GM23338 (cell line): Measurements from ENCODE around the gene CDR2L. TPM values are rescaled to one million over a fixed set of nuclear protein-coding genes. Genes with fewer than 3 reads are reported as not detected.

Source experiments
- ATAC-seq: fragments of 200-7000 bp; cut with Tn5 transposase; 3 replicates; pipeline ENCODE4 v1.9.1; 2020
- DNase-seq: peaks from one replicate; pipeline ENCODE4 v3.0.0-alpha.2; 2015; ENCODE audit warnings: low spot score
- H2AFZ ChIP-seq: fragments of 200-600 bp; sonication (generic); 2 replicates; pipeline ENCODE4 v1.8.0; 2016; ENCODE audit warnings: antibody characterized with exemption, mild to moderate bottlenecking, moderate library complexity
- H3F3A ChIP-seq: fragments of 200-600 bp; sonication (generic); replicated peaks from 2 replicates; pipeline ENCODE4 v1.8.0; 2017; ENCODE audit warnings: antibody characterized with exemption, mixed run types, low read depth
- H3K27ac ChIP-seq: fragments of 200-600 bp; sonication (generic); 2 replicates; pipeline ENCODE4 v1.6.1; 2016; ENCODE audit warnings: low read depth
- H3K27me3 ChIP-seq: fragments of 200-600 bp; sonication (generic); 2 replicates; pipeline ENCODE4 v1.8.0; 2016; ENCODE audit warnings: mild to moderate bottlenecking, mixed run types, moderate library complexity; ENCODE audit not compliant: insufficient read depth
- H3K36me3 ChIP-seq: fragments of 200-600 bp; sonication (generic); 2 replicates; pipeline ENCODE4 v1.8.0; 2016; ENCODE audit warnings: mild to moderate bottlenecking; ENCODE audit not compliant: insufficient read depth
- H3K4me1 ChIP-seq: fragments of 200-600 bp; sonication (generic); 2 replicates; pipeline ENCODE4 v1.8.0; 2016; ENCODE audit warnings: mild to moderate bottlenecking, moderate library complexity; ENCODE audit not compliant: insufficient read depth
- H3K4me2 ChIP-seq: fragments of 200-600 bp; sonication (generic); 2 replicates; pipeline ENCODE4 v1.7.1; 2017; ENCODE audit warnings: mixed run types
- H3K4me3 ChIP-seq: fragments of 200-600 bp; sonication (generic); 2 replicates; pipeline ENCODE4 v1.6.1; 2016; ENCODE audit warnings: mixed run types
- H3K79me2 ChIP-seq: fragments of 200-600 bp; sonication (generic); replicated peaks from 2 replicates; pipeline ENCODE4 v1.8.0; 2017; ENCODE audit warnings: mild to moderate bottlenecking; ENCODE audit not compliant: insufficient read depth
- H3K9me2 ChIP-seq: fragments of 200-600 bp; sonication (generic); 2 replicates; pipeline ENCODE4 v1.8.0; 2017; ENCODE audit not compliant: insufficient read depth
- H4K20me1 ChIP-seq: fragments of 200-600 bp; sonication (generic); replicated peaks from 2 replicates; pipeline ENCODE4 v1.8.0; 2017; ENCODE audit warnings: mild to moderate bottlenecking; ENCODE audit not compliant: insufficient read depth
- H3K27ac Mint-ChIP-seq: 2 replicates; pipeline ENCODE4 v1.8.0; 2020; ENCODE audit warnings: inconsistent platforms, mild to moderate bottlenecking, moderate library complexity, mixed read lengths
- H3K27me3 Mint-ChIP-seq: 3 replicates; pipeline ENCODE4 v1.8.0; 2022; ENCODE audit warnings: low read depth, mild to moderate bottlenecking, moderate library complexity, mixed read lengths, inconsistent platforms; ENCODE audit not compliant: insufficient read depth, poor library complexity
- H3K36me3 Mint-ChIP-seq: 3 replicates; pipeline ENCODE4 v1.8.0; 2021; ENCODE audit warnings: low read depth, mild to moderate bottlenecking, inconsistent platforms, moderate library complexity, mixed read lengths
- H3K4me1 Mint-ChIP-seq: 3 replicates; pipeline ENCODE4 v1.8.0; 2020; ENCODE audit warnings: mild to moderate bottlenecking, inconsistent platforms, mixed read lengths
- H3K4me3 Mint-ChIP-seq: 3 replicates; pipeline ENCODE4 v1.8.0; 2021; ENCODE audit warnings: moderate library complexity, mild to moderate bottlenecking, inconsistent platforms, mixed read lengths
- H3K9me3 Mint-ChIP-seq: 3 replicates; pipeline ENCODE4 v1.8.0; 2020; ENCODE audit warnings: moderate library complexity, mild to moderate bottlenecking, inconsistent platforms, mixed read lengths
- CREB1 ChIP-seq: fragments of 250-450 bp; sonication (Bioruptor Pico); IDR thresholded peaks from 2 replicates; pipeline ENCODE4 v1.5.0; 2020; ENCODE audit warnings: low read depth, mild to moderate bottlenecking, moderate library complexity
- CTCF ChIP-seq, 2 experiments: fragments of 200-600 bp in 1 of 2; sonication (generic) in 1 of 2; conservative IDR thresholded peaks; 2 replicates each; pipeline versions ENCODE4 v1.5.1 to v1.6.1; 2016 to 2017; ENCODE audit warnings: antibody characterized with exemption in 2 of 2, low read depth in 2 of 2, mild to moderate bottlenecking in 2 of 2, moderate library complexity in 1 of 2
- ETS1 ChIP-seq: IDR thresholded peaks from 2 replicates; pipeline ENCODE4 v1.6.1; 2016; ENCODE audit warnings: antibody characterized with exemption
- EZH2 ChIP-seq: fragments of 200-600 bp; sonication (generic); IDR thresholded peaks from one replicate; pipeline ENCODE4 v1.8.0; 2017; ENCODE audit warnings: antibody characterized with exemption, mild to moderate bottlenecking, low read depth; ENCODE audit not compliant: unreplicated experiment
- EZH2phosphoT487 ChIP-seq: fragments of 200-600 bp; sonication (generic); IDR thresholded peaks from one replicate; pipeline ENCODE4 v1.8.1; 2018; ENCODE audit warnings: antibody characterized with exemption; ENCODE audit not compliant: unreplicated experiment
- JUNB ChIP-seq: IDR thresholded peaks from one replicate; pipeline ENCODE4 v1.6.1; 2016; ENCODE audit warnings: antibody characterized with exemption; ENCODE audit not compliant: unreplicated experiment
- NANOG ChIP-seq: IDR thresholded peaks from 2 replicates; pipeline ENCODE4 v1.6.1; 2016; ENCODE audit warnings: antibody characterized with exemption, borderline replicate concordance
- POLR2AphosphoS5 ChIP-seq: IDR thresholded peaks from 2 replicates; pipeline ENCODE4 v1.6.1; 2016; ENCODE audit warnings: antibody characterized with exemption, low read depth
- REST ChIP-seq: IDR thresholded peaks from one replicate; pipeline ENCODE4 v1.6.1; 2018; ENCODE audit warnings: antibody characterized with exemption; ENCODE audit not compliant: unreplicated experiment
- STAT1 ChIP-seq: IDR thresholded peaks from one replicate; pipeline ENCODE4 v1.6.1; 2016; ENCODE audit warnings: antibody characterized with exemption; ENCODE audit not compliant: unreplicated experiment
- ZNF114 ChIP-seq: fragments of 250-450 bp; sonication (Bioruptor Pico); IDR thresholded peaks from 2 replicates; pipeline ENCODE4 v1.5.0; 2020; ENCODE audit warnings: mild to moderate bottlenecking, moderate library complexity
- ZNF331 ChIP-seq: fragments of 250-450 bp; sonication (Bioruptor Pico); IDR thresholded peaks from 2 replicates; pipeline ENCODE4 v1.5.0; 2020; ENCODE audit warnings: low read depth, mild to moderate bottlenecking, moderate library complexity
- ZNF462 ChIP-seq: fragments of 250-450 bp; sonication (Bioruptor Pico); IDR thresholded peaks from 2 replicates; pipeline ENCODE4 v1.5.0; 2020; ENCODE audit warnings: mild to moderate bottlenecking, moderate library complexity
- polyA plus RNA-seq: library from polyadenylated mRNA; unstranded; fragments of >200 nt; fragmentation: Nextera tagmentation; extraction: Ambion mirVana; gene quantifications from 2 replicates; pipeline ENCODE4 v1.2.1, GENCODE V29; 2016
- total RNA-seq: library from RNA; depleted of rRNA; stranded (reverse); fragments of >200 nt; shearing (Covaris generic); gene quantifications from 2 replicates; pipeline ENCODE4 v1.2.3, GENCODE V29; 2014

Gene CDR2L
- total and polyA plus RNA-seq, 2 experiments from 2014 or later = 17.7 to 35.8 TPM

GRCh38 chr17:74977802-74978201, 9.6 kb upstream of the CDR2L start:
- H2AFZ ChIP-seq = no peak overlapping the region
- no peak overlapping the region for H3K4me2 ChIP-seq
- DNase-seq = no peak
- TF ChIP-seq JUNB = no peak
- TF ChIP-seq ZNF114 (CRISPR knock-in tag) = no peak
- TF ChIP-seq ZNF462 (CRISPR knock-in tag) = no peak
- TF ChIP-seq ZNF331 (CRISPR knock-in tag) = no peak
- TF ChIP-seq CTCF (conservative IDR thresholded peaks at IDR 0.05; ENCODE audit: low read depth in 2 of 2) = no peak
- no peak for TF ChIP-seq STAT1
- TF ChIP-seq EZH2phosphoT487 = no peak
- no peak for TF ChIP-seq NANOG
- no peak for TF ChIP-seq POLR2AphosphoS5
- no peak for TF ChIP-seq REST
- TF ChIP-seq ETS1 = no peak
- TF ChIP-seq EZH2 = no peak
- TF ChIP-seq CREB1 (CRISPR knock-in tag) = no peak
- ATAC-seq = no peak
- no peaks in the 10 kb centered on the region for H3K9me2 ChIP-seq
- H4K20me1 ChIP-seq = no peaks in the 10 kb centered on the region
- Mint-ChIP-seq H3K36me3 (no peaks in the 10 kb centered on the region; the same call in 2 of the 3 replicates), H3K9me3 (no peaks in the 10 kb centered on the region), H3K4me1 (peaks cover 7% of the 10 kb centered on the region; the same call in 2 of the 3 replicates), H3K4me3 (no peak overlapping the region), H3K27me3 (peaks cover 37% of the 10 kb centered on the region), H3K27ac (no peak overlapping the region)
- H3K4me1 ChIP-seq = peaks cover 11% of the 10 kb centered on the region
- H3K36me3 ChIP-seq = no peaks in the 10 kb centered on the region
- H3K79me2 ChIP-seq = no peaks in the 10 kb centered on the region
- peaks cover 43% of the 10 kb centered on the region for H3K27me3 ChIP-seq
- H3K4me3 ChIP-seq = no peak overlapping the region
- peaks cover 5% of the 10 kb centered on the region; the same call in 1 of the 2 replicates for H3F3A ChIP-seq
- H3K27ac ChIP-seq = no peak overlapping the region
